ENCODE measurements around the gene MMP24OS.
"Not testable (repeated sequence)": the region's sequence is repeated elsewhere in the genome, so short reads cannot be mapped to it uniquely, and the experiment has no call there.

Gene MMP24OS

DNA sequence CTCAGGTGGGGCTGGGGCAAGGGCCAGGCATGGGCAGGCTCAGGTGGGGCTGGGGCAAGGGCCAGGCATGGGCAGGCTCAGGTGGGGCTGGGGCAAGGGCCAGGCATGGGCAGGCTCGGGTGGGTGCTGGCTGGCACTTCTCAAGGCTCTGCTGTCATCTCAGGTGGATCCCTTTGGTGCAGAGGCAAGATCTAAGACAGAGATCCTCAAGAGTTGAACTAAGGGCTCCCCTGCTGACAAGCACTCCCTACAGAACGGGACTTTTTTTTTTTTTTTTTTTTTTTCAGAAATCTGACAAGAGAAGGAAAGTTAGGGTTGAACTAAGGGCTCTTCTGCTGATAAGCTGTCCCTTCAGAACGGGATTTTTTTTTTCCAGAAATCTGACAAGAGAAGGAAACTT, 24.9 kb downstream of the MMP24OS start:
- TF ChIP-seq, protein P1, sequence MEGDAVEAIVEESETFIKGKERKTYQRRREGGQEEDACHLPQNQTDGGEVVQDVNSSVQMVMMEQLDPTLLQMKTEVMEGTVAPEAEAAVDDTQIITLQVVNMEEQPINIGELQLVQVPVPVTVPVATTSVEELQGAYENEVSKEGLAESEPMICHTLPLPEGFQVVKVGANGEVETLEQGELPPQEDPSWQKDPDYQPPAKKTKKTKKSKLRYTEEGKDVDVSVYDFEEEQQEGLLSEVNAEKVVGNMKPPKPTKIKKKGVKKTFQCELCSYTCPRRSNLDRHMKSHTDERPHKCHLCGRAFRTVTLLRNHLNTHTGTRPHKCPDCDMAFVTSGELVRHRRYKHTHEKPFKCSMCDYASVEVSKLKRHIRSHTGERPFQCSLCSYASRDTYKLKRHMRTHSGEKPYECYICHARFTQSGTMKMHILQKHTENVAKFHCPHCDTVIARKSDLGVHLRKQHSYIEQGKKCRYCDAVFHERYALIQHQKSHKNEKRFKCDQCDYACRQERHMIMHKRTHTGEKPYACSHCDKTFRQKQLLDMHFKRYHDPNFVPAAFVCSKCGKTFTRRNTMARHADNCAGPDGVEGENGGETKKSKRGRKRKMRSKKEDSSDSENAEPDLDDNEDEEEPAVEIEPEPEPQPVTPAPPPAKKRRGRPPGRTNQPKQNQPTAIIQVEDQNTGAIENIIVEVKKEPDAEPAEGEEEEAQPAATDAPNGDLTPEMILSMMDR (conservative IDR thresholded peaks at IDR 0.05): no peak
- H3K27ac ChIP-seq: no peak overlapping the region

DNA sequence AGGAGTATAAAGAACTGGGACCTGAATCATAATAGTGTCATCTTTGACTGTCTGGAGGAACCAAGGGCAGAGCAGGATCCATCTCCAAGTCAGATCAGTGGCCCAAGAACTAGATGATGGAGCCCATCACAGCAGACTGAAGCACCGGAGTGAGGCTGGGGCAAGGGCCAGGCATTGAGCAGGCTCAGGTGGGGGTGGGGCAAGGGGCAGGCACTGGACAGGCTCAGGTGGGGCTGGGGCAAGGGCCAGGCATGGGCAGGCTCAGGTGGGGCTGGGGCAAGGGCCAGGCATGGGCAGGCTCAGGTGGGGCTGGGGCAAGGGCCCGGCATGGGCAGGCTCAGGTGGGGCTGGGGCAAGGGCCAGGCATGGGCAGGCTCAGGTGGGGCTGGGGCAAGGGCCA, 25.3 kb downstream of the MMP24OS start:
- H3K27ac ChIP-seq: not testable (repeated sequence)

DNA sequence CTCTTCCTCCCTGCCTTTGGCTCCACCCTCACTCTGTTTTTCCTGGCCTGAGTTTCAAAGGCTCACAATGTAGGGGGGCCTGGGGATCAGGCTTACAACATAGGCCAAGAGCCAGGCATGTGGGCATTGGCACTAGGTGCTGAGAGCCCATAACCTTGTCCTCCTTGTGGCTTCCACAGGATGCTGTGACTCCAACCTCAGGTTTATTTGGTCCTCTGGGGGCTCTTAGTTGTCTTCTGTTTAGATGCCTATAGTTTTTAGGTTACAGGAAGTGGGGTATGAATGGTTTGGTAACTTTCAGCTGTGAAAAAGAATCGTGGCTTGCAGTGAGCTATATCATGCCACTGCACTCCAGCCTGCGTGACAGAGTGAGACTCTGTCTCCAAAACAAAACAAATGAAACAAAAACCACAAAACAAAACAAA, 25.9 kb downstream of the MMP24OS start:
- TF ChIP-seq, protein P1 (conservative IDR thresholded peaks at IDR 0.05): no peak
- no peak overlapping the region for H3K27ac ChIP-seq

DNA sequence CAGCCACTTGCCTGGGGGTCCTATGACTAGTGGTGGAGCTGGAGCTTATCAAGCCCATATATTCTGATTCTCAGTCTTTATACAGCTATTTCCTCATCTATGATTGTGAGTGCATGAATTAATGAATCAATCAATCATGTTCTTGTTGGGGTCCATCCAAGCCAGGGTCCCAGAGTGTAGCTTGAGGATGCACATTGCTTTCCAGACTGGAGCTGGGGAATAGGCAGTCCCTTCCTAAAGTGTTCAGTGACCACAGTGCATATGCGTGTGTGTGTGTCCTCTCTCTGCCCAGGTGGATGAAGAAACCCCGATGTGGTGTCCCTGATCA, 26.3 kb downstream of the MMP24OS start:
- TF ChIP-seq, protein P1 (conservative IDR thresholded peaks at IDR 0.05): no peak
- H3K27ac ChIP-seq: no peak overlapping the region

DNA sequence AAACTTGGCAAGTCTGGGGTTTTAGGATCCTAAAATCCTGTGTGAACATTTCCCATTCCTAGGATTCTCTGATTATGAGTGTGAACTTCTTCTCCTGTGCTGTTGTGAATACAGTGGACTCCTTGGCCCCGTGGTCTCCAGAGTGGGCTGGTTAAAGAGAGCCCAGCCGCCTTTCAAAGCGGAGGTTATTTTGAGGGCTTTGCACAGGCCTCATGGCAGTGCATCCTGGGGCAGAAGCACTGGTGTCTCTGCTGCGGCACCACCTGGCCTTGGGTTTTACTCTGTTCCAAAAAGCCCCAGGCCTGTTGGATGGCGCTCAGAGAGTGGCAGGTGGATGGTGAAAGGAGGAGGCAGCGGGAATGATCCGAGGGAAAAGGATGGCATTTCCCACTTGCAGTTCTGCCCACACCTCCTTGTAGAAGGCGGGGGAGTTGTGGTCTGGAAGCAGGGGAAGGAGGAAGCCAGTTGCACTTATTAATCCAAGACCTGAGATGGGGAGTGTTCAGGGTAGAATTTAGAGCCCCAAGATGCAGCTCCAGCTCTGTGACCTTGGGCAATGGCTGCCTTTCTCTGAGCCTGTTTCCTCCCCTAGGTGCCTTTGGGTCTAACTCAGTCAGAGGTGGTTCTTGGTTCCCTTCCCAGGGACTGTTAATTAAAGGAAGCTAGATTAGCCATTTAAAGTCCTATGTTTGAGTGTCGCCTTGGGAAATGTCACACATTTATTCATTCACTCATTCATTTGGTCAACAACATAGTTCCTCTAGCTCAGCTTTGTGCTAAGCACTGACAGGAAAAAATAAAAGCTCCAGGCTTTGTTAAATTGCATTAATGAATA, 29.1 kb downstream of the MMP24OS start:
- TF ChIP-seq, protein P1 (conservative IDR thresholded peaks at IDR 0.05): no peak
- H3K27ac ChIP-seq: no peak overlapping the region

DNA sequence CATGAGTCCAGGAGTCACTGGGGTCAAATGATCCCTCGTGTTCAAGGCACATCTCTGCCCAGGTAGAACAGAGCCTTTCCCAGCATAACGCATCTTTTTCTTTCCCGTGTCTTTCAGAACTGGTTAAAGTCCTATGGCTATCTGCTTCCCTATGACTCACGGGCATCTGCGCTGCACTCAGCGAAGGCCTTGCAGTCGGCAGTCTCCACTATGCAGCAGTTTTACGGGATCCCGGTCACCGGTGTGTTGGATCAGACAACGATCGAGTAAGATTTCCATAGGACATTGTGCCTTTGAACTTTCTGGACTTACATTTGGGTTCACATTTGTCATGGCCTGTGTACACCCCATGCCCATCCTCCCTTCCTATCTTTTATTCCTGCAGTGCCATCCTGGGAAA, 31.2 kb downstream of the MMP24OS start:
- TF ChIP-seq, protein P1 (conservative IDR thresholded peaks at IDR 0.05): no peak
- no peak overlapping the region for H3K27ac ChIP-seq

DNA sequence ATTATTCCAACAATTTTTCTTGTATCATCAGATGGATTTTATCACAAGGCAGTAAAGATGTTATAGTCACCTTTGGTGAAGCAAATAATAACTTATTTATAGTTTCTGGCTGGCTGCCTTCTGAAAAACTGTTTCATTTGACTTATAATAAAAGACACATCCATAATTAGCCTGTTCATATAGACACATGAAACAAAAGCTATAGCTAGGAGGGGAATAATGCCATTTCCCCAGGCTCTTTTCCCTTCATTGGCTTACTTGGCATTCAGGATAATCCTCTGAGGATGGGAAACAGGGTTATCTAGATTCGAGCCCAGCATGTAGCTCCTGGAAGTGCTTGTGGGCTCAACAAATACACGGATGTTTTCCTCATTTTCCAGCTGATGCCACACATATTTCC, 33.9 kb downstream of the MMP24OS start:
- TF ChIP-seq, protein P1 (conservative IDR thresholded peaks at IDR 0.05): no peak

DNA sequence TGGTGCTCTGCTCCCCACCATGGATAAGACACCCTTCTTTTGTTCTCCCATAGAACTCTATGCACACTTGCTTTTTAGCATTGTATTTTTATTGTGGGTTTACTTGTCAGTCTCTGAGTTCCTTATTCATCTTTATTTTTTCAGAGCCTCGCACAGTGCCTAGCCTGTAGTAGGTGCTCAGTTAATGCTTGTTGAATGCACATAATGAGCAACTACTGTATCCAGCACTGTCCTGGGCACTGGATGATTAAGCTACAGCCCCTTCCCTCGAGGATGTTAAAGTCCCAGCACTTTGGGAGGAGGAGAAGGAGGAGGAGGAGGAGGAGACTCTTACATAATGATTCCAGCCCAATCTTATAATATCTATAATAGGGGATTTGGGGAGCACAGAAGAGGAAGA, 34.6 kb downstream of the MMP24OS start:
- no peak overlapping the region for H3K27ac ChIP-seq
- TF ChIP-seq, protein P1 (conservative IDR thresholded peaks at IDR 0.05): no peak

More for the DNA sequence above, 33.9 kb downstream of the MMP24OS start:
- peak overlapping the region; percentile 14; the same call in 1 of the 2 replicates for H3K27ac ChIP-seq
